ENCODE measurements around the gene RPS6KA2.

- TF ChIP-seq CTCF (IDR thresholded peaks at IDR 0.05), result no peak
- TF ChIP-seq POLR2AphosphoS5 (IDR thresholded peaks at IDR 0.05), result no peak
- TF ChIP-seq POLR2A (IDR thresholded peaks at IDR 0.05), result no peak
- TF ChIP-seq EP300 (IDR thresholded peaks at IDR 0.05), result no peak
Measured at GRCh38 chr6:166395778-166396177, 231.3 kb downstream of the RPS6KA2 start.

All from gastroesophageal sphincter (tissue), 3 donors.